ENCODE data around the gene MYO19.
"Not testable (repeated sequence)": the region's sequence is repeated elsewhere in the genome, so short reads cannot be mapped to it uniquely, and the experiment has no call there.

Gene MYO19

DNA sequence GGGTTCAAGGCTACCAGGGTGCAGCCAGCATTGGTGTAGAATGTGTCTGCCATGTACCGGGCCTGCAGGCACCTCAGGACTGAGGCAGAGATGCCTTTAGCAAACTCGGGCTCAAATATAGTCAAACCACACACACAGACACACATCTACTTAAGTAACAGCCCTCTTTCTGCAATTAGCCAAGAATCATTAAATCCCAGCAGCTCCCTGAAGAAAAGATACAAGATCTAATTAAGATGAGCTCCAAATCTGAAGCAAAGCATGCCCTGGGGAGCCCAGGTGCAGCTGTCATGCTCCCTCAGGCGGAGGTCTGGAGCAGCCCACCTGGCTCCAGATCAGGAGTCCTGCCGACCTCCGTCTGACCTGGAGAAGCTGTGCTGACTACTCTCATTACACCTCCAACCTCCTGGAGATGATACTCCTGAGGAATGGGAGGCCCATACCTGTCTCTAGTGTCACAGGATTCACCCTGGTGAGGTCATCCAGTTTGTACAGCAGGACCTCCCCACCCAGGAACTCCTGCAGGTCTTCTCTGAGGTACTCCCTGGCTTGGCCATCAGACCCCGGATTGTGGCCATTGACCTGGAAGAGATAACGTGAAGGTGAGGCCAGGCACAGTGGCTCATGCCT is 6.9 kb downstream of the MYO19 start:
- no peak for DNase-seq

DNA sequence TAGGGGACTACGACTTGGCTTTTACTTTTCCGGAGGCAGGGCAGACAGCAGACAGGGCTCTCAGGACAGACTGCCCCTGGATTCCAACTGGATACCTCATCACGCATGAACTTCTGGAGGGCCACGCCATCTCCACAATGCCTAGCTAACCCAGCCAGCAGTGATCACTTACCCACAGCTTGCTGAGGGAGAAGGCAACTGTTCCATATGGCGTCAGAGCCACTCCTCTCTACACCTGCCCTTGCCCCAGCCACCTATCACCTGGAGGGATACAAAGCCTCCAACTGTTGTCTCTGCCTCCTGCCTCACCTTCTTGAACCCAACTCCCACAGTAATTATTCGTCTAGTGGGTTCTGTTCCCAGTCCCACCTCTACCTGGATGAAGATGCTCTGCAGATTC is 8.8 kb downstream of the MYO19 start:
- DNase-seq, result no peak

GRCh38 chr17:36525113-36525512 is 9.6 kb downstream of the MYO19 start:
- no peak for DNase-seq

DNA sequence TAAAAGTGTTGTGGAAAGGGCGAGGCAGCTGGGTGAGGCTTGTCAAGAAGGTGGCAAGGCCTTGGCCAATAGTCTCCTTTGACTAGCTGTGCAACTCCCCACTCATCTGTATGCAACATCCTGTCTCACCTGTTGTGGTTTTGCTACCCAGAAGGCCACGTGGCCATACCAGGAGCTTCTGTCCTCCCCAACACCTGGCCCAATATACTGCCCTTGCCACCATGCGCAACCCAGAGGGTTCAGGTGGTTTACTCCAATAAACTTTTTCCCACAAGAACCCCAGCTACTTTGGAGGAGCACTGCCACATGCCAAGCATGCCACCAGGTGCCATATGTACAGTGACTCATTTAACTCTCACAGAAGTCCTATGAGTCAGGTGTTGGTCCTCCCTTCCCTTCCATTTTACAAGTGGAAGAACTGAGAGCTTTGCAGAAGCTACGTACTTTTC is 10.2 kb downstream of the MYO19 start:
- no peak for DNase-seq

GRCh38 chr17:36523113-36523512 is 11.6 kb downstream of the MYO19 start:
- no peak for DNase-seq

DNA sequence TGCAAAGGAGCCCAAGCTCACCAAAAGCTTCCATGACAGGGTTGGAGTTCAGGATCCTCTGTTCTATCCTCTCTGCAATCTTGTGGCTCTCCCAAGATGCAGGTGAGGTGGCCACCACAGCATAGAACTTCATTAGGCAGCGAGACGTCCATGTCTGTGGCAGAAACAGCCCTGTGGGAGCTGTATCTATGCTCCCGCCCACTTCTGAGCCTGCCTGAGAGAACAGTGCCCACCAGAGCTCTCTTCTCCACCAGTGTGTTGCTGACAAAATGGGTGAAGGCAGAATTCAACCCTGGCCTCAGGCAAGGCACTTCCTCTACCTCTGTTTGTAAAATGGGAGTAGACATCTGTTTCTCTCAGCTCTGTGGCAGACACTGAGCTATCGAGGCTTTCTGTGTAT is 18.8 kb downstream of the MYO19 start:
- no peak for DNase-seq

- no peak for DNase-seq
Measured at GRCh38 chr17:36514856-36515255, 19.8 kb downstream of the MYO19 start.

DNA sequence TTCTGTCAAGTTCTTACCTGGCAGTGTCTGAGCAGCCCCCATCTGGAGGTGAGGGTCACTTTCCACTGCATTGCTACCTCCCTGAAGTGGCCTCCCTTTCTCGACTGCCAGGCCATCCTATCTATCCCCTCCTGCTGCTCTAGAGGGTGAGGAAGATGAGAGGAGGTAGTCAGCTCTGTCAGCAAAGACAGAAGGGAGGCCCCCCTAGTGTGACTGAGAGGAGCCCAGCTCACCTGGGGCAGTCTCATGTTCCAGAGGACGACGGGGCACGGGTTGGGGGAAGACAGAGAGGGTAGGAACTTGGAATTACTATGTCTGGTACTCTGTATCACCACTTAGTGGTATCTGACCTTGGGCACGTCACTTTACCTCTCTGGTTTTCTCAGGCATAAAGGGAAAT is 22.0 kb downstream of the MYO19 start:
- no peak for DNase-seq

DNA sequence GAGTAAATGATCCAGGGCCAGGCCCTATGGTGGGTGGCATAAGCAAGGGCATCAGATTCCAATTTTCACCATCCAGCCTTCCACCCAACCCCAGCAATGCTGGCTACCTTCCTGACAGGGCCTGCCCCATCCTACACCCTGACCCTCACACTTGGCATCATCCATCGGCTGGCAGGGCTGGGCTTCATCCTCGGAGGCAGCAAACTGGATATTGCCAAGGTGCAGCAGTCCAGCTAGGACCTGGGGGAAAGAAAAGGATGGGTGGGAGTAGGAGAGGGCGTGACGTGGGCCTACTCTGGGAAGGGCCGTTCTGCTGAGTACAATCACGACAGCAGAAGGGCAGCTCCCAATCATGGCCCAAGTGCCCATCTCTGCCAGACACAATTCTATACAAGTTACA is 23.5 kb downstream of the MYO19 start:
- no peak for DNase-seq

DNA sequence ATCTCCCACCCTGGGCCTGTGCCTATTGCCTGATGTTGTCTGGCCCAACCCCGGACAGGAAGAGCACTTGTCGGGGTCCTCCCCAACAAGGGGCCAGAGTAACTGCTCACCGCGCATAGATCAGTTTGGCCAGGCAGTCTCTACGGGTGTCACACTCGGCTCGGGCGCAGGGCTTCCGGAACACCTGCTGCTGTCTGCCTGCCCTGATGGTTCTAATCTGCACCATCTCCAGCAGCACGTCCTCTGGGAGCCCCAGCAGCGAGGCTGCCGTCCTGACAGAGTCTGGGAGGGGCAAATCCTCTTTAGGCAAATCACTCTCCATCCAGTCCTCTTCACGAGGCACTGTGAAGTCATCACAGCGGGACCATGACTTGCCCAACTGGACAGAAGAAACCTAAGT is 24.0 kb downstream of the MYO19 start:
- no peak for DNase-seq

DNA sequence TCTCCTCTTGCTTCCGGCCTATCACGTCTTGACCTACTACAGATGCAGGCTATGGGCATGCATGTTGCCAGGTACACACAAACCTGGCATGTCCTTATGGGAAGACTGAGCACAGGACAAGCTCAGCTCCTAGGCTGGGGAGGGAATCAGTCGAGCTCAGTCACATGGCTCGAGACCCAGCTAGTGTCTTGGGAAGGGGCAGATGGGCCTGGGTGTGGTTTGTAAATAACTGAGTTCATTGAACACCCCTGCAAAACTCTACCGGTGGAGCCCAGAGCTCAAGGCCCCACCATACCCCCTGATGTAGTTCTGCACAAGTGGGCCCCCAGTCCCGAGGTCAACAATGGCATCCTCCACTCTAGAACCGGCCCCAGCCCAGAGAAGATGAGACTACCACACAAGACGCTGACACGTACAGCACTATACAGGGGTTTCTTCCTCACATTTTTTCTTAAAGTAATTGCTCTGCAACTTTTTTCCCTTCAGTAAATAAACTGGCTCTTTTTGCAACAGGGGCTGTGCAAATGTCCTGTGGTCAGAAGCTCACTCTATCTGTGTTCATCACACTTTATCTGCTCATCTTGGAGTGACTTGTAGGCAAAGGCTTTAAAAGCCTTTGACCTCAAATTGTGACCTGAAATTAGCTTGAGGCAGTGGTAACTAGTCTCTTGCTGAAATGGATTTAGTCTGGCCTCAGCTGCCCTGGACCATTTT is 25.2 kb downstream of the MYO19 start:
- DNase-seq, result no peak

DNA sequence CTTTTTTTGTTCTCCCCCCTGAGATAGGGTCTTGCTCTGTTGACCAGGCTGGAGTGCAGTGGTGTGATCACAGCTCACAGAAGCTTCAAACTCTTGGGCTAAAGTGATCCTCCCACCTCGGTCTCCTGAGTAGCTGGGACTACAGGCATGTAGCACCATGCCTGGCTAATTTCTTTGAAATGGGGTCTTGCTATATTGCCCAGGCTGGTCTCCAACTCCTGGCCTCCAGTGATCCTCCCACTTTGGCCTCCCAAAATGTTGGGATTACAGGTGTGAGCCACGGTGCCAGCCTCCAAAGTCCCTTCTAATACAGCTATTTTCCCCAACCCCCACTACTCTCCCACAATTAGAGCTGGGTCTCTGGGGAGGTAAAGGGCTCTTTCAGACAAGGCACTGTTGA is 26.2 kb downstream of the MYO19 start:
- DNase-seq, result not testable (repeated sequence)

DNA sequence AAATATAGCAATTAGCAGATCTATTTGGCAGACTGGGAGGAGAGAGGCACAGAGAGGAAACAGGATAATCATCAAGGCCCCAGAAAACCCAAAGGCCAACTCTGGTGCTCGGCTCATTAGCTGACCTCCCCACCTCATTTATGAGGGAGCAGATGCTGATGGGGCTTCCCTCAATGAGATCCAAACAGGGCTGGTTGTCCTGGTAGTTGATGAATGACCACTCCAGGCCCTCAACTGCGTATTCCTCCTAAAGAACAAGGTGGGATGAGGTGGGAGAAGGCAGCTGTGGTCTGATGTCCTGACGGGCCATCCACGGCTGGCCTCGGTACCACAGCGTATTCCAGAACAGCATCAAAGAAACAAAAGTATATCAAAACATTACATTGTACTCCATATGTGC is 27.4 kb downstream of the MYO19 start:
- DNase-seq, result no peak

- DNase-seq, result no peak
Measured at GRCh38 chr17:36506831-36507230, 27.8 kb downstream of the MYO19 start.

DNA sequence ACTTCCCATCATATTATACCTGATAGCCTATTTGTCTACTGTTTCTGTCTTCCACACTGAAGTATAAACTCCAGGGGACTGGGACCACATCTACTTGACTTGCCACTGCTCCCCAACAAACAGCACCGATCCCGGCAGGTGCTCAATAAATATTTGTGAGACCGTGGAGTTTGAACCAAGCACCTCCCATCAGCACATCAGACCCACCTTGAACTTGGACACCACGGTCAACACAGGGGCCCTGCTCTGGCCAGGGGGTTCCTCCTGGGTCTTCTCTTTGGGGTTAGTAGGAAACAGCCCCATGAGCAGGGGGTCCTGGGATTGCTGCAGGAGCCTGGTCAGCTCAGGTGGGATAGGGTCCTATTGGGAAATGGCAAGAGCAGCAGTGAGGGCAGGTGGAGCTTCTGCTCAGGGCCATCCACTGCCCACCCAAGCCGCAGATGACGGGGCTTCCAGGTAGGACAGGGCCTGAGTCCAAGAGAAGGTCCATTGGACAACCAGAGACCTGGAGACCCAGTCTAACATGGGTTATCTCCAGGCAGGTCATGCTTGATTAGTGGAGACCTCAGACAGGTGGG is 28.3 kb downstream of the MYO19 start:
- no peak for DNase-seq

DNA sequence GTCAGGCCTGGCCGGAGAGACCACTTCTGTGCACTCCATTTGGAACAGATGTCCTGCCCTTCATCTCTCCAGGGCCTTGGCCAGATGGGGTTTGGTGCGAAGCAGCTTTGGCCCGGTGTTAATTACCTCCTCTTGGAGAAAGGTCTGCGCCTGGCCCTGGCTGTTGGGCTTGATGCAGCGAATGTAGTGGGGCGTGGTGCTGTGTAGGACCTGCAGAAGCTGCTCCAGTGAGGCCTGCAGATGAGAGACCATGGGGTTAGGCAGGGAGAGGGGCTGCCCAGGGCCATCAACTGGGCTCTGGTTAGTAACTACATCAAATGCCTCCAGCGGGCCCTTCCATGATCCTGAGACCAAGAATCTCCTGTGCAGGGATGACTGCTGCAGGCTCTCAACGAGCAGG is 29.5 kb downstream of the MYO19 start:
- no peak for DNase-seq

GRCh38 chr17:36504156-36504545 is 30.5 kb downstream of the MYO19 start:
- no peak for DNase-seq

- DNase-seq, result no peak
Measured at GRCh38 chr17:36503456-36504155, 31.1 kb downstream of the MYO19 start.

GRCh38 chr17:36501963-36502362 is 32.7 kb downstream of the MYO19 start:
- no peak for DNase-seq

DNA sequence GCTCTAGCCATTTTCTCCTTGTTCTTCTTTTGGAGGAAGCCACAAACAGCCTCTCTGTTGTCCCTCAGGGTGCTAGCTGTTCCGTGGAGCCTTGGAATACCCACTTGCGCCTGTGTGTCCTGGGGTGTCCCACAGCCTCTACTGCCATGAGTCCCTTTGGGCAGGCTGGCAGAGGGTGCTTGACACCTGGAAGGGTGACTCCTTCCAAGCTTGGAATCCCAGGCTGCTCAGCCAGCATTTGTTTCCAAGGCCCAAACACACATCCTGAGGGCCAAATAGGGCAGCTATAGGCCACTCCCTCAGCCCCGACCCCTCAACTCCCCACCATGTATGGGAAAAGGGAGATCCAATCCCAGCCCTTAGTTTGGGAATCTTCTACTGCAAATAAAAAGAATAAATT is 33.3 kb downstream of the MYO19 start:
- DNase-seq, result no peak

DNA sequence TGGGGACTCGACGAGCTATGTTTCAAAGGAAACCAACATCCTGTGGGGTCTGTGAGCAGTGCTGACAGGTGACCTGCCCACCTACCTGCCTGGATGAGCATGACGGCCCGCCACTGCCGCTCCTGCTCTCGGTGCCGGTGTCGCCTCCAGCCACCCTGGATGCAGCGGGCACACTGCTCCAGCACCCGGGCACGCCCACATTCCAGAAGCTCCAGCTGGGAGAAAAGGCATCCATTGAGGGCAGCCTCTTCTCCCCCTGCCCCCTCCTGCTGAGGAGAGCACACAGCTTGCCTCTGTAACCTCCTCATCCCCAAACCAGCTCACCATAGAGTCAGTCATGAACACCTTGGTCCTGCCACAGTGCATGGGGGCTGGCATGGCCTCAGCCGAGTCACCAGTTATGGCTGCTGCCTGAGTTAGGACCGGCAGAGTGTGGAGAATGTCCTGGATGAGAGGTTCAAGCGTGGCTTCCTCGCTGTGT is 33.9 kb downstream of the MYO19 start:
- no peak for DNase-seq

DNA sequence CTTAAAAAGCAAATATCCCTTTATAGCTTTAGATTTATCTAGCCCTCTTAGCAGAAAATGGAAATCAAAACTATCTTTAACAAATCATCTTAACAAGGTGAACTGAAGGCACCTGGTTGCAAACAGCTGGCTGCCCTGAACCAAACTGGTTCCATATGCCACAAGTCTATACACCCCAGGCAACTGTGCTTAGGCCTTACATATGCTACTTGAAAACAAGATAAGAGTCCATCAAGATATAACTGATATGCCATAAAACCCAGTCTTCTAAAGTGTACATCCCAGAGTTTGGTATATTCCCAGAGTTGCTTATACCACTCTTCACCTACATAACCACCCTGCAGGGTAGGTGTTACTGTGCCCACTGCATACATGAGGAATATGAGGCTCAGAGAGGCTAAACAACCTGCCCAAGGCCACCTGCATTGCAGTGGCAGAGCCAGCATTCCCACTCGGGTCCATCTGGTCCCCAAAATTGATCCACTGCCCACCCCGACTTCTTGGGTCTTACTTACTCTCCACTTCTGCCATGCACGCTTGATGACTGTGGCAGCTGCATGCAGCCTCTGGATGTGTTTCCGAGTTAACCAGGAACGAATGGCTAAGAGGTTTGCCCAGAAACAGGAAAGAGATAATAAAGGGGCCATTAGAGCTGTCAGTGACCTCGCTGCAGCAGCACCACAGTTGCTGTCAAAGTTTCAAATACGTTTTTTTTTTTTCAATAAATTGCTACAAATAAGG is 35.9 kb downstream of the MYO19 start:
- DNase-seq, result no peak

DNA sequence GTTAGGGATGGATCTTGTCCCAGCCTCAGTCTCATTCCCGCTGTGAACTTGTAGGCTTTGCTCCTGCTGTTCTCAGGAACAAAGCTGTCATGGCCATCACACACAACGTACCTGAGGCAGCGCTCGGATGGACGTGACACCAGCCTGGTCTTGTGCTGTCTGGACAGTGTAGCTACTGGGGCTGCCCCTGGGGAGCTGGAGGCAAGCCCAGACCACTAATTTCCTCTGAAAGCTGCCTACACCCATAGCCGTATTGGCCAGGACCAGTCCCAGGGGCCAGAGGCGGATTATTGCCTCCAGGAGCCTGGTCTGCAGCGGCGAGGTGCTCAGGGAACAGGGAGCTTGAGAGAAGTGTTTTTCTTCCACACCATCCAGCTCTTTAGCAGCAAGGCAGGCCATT is 36.5 kb downstream of the MYO19 start:
- DNase-seq, result no peak
